CD14-positive monocyte (primary cell): ENCODE measurements around the gene G2E3. TPM values are rescaled to one million over a fixed set of nuclear protein-coding genes. Genes with fewer than 3 reads are reported as not detected.

Experiments used
- DNase-seq, 3 donors: peaks; one replicate each; pipeline ENCODE4 v3.0.0-alpha.2; 2011 to 2022
- H2AFZ ChIP-seq: 2 replicates; pipeline ENCODE4 v1.6.0; 2012; ENCODE audit warnings: mild to moderate bottlenecking, low read depth, low read length, inconsistent platforms; ENCODE audit not compliant: insufficient read depth, poor library complexity, severe bottlenecking
- H3K27ac ChIP-seq, 2 donors: 1 replicate in 1 of 2; 2 replicates in 1 of 2; pipeline ENCODE4 v1.5.1; 2012 to 2013; ENCODE audit warnings: low read length in 2 of 2, control low read depth in 1 of 2, inconsistent platforms in 1 of 2, low read depth in 1 of 2, mild to moderate bottlenecking in 1 of 2
- H3K27me3 ChIP-seq, 2 donors: one replicate each; pipeline versions ENCODE4 v1.6.0 to v1.6.1; 2011 to 2013; ENCODE audit warnings: low read length in 2 of 2; ENCODE audit not compliant: control insufficient read depth in 2 of 2, insufficient read depth in 2 of 2
- H3K36me3 ChIP-seq, 2 donors: replicated peaks in 1 of 2; 1 replicate in 1 of 2; 2 replicates in 1 of 2; pipeline versions ENCODE4 v1.5.1 to v1.6.1; 2012 to 2013; ENCODE audit warnings: low read length in 2 of 2, control low read depth in 1 of 2, inconsistent platforms in 1 of 2, mild to moderate bottlenecking in 1 of 2; ENCODE audit not compliant: insufficient read depth in 2 of 2, control insufficient read depth in 1 of 2
- H3K4me1 ChIP-seq, 2 donors: 1 replicate in 1 of 2; 2 replicates in 1 of 2; pipeline versions ENCODE4 v1.5.1 to v1.6.1; 2012 to 2013; ENCODE audit warnings: low read length in 2 of 2, control low read depth in 1 of 2, inconsistent platforms in 1 of 2, mild to moderate bottlenecking in 1 of 2, moderate library complexity in 1 of 2; ENCODE audit not compliant: insufficient read depth in 2 of 2, control insufficient read depth in 1 of 2
- H3K4me2 ChIP-seq: replicated peaks from 2 replicates; pipeline ENCODE3; 2012; ENCODE audit warnings: low read length, moderate library complexity, mild to moderate bottlenecking; ENCODE audit not compliant: poor library complexity, severe bottlenecking; ENCODE audit errors: extremely low read depth
- H3K4me3 ChIP-seq, 3 experiments: fragments of 200-600 bp in 1 of 3; sonication (generic) in 1 of 3; replicated peaks in 1 of 3; 1 replicate in 2 of 3; 2 replicates in 1 of 3; pipeline ENCODE4 v1.5.1; 2011 to 2013; ENCODE audit warnings: low read length in 3 of 3, mild to moderate bottlenecking in 3 of 3, control low read depth in 2 of 3, low read depth in 2 of 3, inconsistent platforms in 1 of 3, moderate library complexity in 1 of 3
- H3K79me2 ChIP-seq: 2 replicates; pipeline ENCODE4 v1.6.0; 2012; ENCODE audit warnings: mild to moderate bottlenecking, control low read depth, inconsistent platforms, low read length, moderate library complexity; ENCODE audit not compliant: insufficient read depth
- H3K9ac ChIP-seq: 2 replicates; pipeline ENCODE4 v1.6.0; 2017; ENCODE audit warnings: low read length, mild to moderate bottlenecking; ENCODE audit not compliant: insufficient read depth, poor library complexity, severe bottlenecking
- H3K9me3 ChIP-seq, 2 donors: replicated peaks in 1 of 2; 1 replicate in 1 of 2; 2 replicates in 1 of 2; pipeline versions ENCODE4 v1.5.1 to v1.6.1; 2012 to 2013; ENCODE audit warnings: low read length in 2 of 2, control low read depth in 1 of 2; ENCODE audit not compliant: control insufficient read depth in 1 of 2, insufficient read depth in 1 of 2
- H4K20me1 ChIP-seq: 2 replicates; pipeline ENCODE4 v1.6.0; 2012; ENCODE audit warnings: mild to moderate bottlenecking, low read length, control low read depth, moderate library complexity; ENCODE audit not compliant: insufficient read depth
- H3K27ac Mint-ChIP-seq, 7 donors: one replicate each; pipeline ENCODE4 v1.8.0; 2020; ENCODE audit warnings: mild to moderate bottlenecking in 7 of 7, mixed read lengths in 7 of 7, moderate library complexity in 6 of 7, inconsistent platforms in 2 of 7
- H3K27me3 Mint-ChIP-seq, 3 donors: one replicate each; pipeline ENCODE4 v1.8.0; 2021 to 2022; ENCODE audit warnings: low read depth in 3 of 3, mild to moderate bottlenecking in 3 of 3, mixed read lengths in 3 of 3, moderate library complexity in 3 of 3, inconsistent platforms in 1 of 3
- H3K36me3 Mint-ChIP-seq, 2 donors: one replicate each; pipeline ENCODE4 v1.8.0; 2020; ENCODE audit warnings: mixed read lengths in 2 of 2, inconsistent platforms in 1 of 2, mild to moderate bottlenecking in 1 of 2
- H3K4me1 Mint-ChIP-seq: one replicate; pipeline ENCODE4 v1.8.0; 2020; ENCODE audit warnings: mild to moderate bottlenecking, mixed read lengths
- H3K4me3 Mint-ChIP-seq, 2 donors: one replicate each; pipeline ENCODE4 v1.8.0; 2020; ENCODE audit warnings: mild to moderate bottlenecking in 2 of 2, mixed read lengths in 2 of 2, moderate library complexity in 1 of 2
- H3K9me3 Mint-ChIP-seq, 7 donors: one replicate each; pipeline ENCODE4 v1.8.0; 2020 to 2022; ENCODE audit warnings: mixed read lengths in 7 of 7, mild to moderate bottlenecking in 6 of 7, moderate library complexity in 6 of 7, inconsistent platforms in 2 of 7
- CTCF ChIP-seq: fragments of 200-600 bp; IDR thresholded peaks from one replicate; pipeline ENCODE4 v1.8.0; 2022; ENCODE audit warnings: antibody characterized with exemption, mild to moderate bottlenecking
- WGBS: methylation state at CpG from one replicate; pipeline ENCODE4 v1.1.5; 2013; ENCODE audit warnings: missing lambda C conversion rate; ENCODE audit not compliant: insufficient coverage; 5-methylcytosine and 5-hydroxymethylcytosine counted together
- intact Hi-C, 2 donors: fragments of 100-400 bp; cut with micrococcal nuclease; formaldehyde crosslinking; loops; one replicate each; pipeline versions ENCODE4 v1.15.0 to v1.15.1; 2023
- polyA plus RNA-seq, 3 donors: library from polyadenylated mRNA; depleted of rRNA in 1 of 3; unstranded in 2 of 3; stranded (reverse) in 1 of 3; fragments of 300-500 nt in 2 of 3; fragments of >200 nt in 1 of 3; fragmentation: Illumina TruSeq in 2 of 3; gene quantifications; 1 replicate in 2 of 3; 2 replicates in 1 of 3; pipeline ENCODE4 v1.2.3, GENCODE V29; 2012 to 2021

G2E3 gene
- polyA plus RNA-seq, 3 donors = 5.6 to 12.1 (median 5.6) TPM

- H3K4me3 ChIP-seq = no peak overlapping the region
- no peaks in the 10 kb centered on the region for H3K27me3 ChIP-seq
- peaks cover 45 to 62% of the 10 kb centered on the region in 2 donors for H3K36me3 ChIP-seq
- H3K4me2 ChIP-seq = no peak overlapping the region
- no peak overlapping the region for H3K9ac ChIP-seq
- peaks cover 78% of the 10 kb centered on the region for H3K79me2 ChIP-seq
- H3K4me3 Mint-ChIP-seq = no peak overlapping the region
- H3K36me3 Mint-ChIP-seq = peaks cover 46 to 63% of the 10 kb centered on the region in 2 donors
- peaks cover 65% of the 10 kb centered on the region for H4K20me1 ChIP-seq
- H3K4me1 ChIP-seq = peaks cover 0 to 2% of the 10 kb centered on the region in 2 donors
- no peaks in the 10 kb centered on the region for H3K27me3 Mint-ChIP-seq
- H3K27ac ChIP-seq = no peak overlapping the region
- intact Hi-C loops = no loop called here
- TF ChIP-seq CTCF = no peak
- no peak for DNase-seq
- H3K27ac Mint-ChIP-seq = no peak overlapping the region
- no peaks in the 10 kb centered on the region for H3K9me3 Mint-ChIP-seq
- H2AFZ ChIP-seq = no peak overlapping the region
- no peaks in the 10 kb centered on the region for H3K9me3 ChIP-seq
- no peaks in the 10 kb centered on the region for H3K4me1 Mint-ChIP-seq
These were observed 71.3 kb downstream of the G2E3 start for GRCh38 chr14:30630248-30630647.

GRCh38 chr14:30632730-30633129 lies 73.8 kb downstream of the G2E3 start:
- H3K4me3 Mint-ChIP-seq = no peak overlapping the region
- WGBS = no CpG with 5 or more reads among the region's 1 CpG

More at GRCh38 chr14:30632730-30633129, 73.8 kb downstream of the G2E3 start:
- H3K4me2 ChIP-seq = no peak overlapping the region
- intact Hi-C loops = no loop called here
- peaks cover 66 to 79% of the 10 kb centered on the region in 2 donors for H3K36me3 Mint-ChIP-seq
- H4K20me1 ChIP-seq = peaks cover 44% of the 10 kb centered on the region
- H3K27me3 ChIP-seq = no peaks in the 10 kb centered on the region
- no peak overlapping the region for H3K9ac ChIP-seq
- H3K27me3 Mint-ChIP-seq = no peaks in the 10 kb centered on the region
- no peak overlapping the region for H3K27ac ChIP-seq
- TF ChIP-seq CTCF = no peak
- H2AFZ ChIP-seq = no peak overlapping the region
- no peak overlapping the region for H3K4me3 ChIP-seq
- H3K4me1 Mint-ChIP-seq = no peaks in the 10 kb centered on the region
- H3K36me3 ChIP-seq = peaks cover 57 to 77% of the 10 kb centered on the region in 2 donors
- H3K79me2 ChIP-seq = peaks cover 53% of the 10 kb centered on the region
- H3K27ac Mint-ChIP-seq = no peak overlapping the region
- no peaks in the 10 kb centered on the region for H3K4me1 ChIP-seq
- no peaks in the 10 kb centered on the region for H3K9me3 Mint-ChIP-seq
- DNase-seq = no peak
- H3K9me3 ChIP-seq = no peaks in the 10 kb centered on the region
